ENCODE data around the gene PIGT.

DNA sequence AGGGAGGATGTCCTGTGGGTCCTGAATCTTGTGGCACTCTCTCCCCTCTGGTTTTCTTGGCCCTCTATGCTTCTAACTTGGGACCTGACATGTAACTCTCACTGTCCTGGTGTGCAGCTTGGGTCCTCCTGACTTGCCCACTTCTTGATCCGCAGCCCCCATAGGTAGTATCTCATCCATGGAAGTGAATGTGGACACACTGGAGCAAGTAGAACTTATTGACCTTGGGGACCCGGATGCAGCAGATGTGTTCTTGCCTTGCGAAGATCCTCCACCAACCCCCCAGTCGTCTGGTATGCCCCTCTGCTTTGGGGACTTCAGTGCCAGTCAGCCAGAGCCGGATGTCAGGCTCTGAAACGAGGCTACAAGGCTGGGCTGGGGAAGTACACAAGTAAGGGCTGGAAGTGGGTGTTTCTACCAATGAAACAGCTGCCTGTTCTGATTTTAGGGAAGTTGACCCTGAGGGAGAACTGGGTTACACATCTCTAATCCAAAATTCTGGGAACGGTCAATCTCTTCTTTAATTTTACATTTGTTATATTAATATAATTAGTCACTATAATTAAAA, 7.2 kb upstream of the PIGT start:
- no peak for TF ChIP-seq POLR2A (IDR thresholded peaks at IDR 0.05)
- TF ChIP-seq, protein P1, sequence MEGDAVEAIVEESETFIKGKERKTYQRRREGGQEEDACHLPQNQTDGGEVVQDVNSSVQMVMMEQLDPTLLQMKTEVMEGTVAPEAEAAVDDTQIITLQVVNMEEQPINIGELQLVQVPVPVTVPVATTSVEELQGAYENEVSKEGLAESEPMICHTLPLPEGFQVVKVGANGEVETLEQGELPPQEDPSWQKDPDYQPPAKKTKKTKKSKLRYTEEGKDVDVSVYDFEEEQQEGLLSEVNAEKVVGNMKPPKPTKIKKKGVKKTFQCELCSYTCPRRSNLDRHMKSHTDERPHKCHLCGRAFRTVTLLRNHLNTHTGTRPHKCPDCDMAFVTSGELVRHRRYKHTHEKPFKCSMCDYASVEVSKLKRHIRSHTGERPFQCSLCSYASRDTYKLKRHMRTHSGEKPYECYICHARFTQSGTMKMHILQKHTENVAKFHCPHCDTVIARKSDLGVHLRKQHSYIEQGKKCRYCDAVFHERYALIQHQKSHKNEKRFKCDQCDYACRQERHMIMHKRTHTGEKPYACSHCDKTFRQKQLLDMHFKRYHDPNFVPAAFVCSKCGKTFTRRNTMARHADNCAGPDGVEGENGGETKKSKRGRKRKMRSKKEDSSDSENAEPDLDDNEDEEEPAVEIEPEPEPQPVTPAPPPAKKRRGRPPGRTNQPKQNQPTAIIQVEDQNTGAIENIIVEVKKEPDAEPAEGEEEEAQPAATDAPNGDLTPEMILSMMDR (IDR thresholded peaks at IDR 0.05), result no peak

All from thyroid gland (tissue), 4 donors.